Measurements from ENCODE around the gene LRMDA.

DNA sequence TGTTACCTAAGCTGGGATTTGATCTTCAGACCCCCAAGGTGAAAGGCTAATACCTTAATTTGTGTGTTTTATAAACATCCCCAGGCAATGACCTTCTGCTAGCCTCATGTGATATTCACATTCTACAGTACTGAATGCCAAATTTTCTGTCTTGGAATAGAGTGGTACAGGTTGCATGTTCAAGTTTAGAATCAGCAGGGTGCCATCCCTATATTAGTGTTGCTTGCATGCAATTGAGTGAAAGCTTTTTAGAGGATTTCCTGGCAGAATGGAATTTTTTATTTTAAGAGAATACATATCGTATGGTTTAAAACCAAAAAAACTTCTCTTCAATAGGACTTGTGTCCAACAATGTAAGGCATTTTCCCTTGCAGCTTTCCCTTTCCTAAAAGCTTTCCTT, 107.3 kb downstream of the LRMDA start:
- no peak for TF ChIP-seq CTCF (conservative IDR thresholded peaks at IDR 0.05; ENCODE audit: low read length)
- no peak for TF ChIP-seq EZH2phosphoT487 (IDR thresholded peaks at IDR 0.05; ENCODE audit: borderline replicate concordance, low read depth, low read length)

Data from OCI-LY7 (cell line).